PC-9 (cell line): ENCODE results near the gene RCOR1.

Experiments
- CTCF ChIP-seq: fragments of 200-600 bp; sonication (generic); conservative IDR thresholded peaks from 2 replicates; pipeline ENCODE4 v1.6.1; 2017; ENCODE audit warnings: mixed run types, antibody characterized with exemption, mild to moderate bottlenecking, moderate library complexity
- EZH2 ChIP-seq: fragments of 200-600 bp; sonication (generic); IDR thresholded peaks from 2 replicates; pipeline ENCODE4 v1.8.0; 2017; ENCODE audit warnings: antibody characterized with exemption, low read depth

- TF ChIP-seq CTCF = no peak
- no peak for TF ChIP-seq EZH2
Measured at GRCh38 chr14:102754370-102755262, 162.2 kb downstream of the RCOR1 start.
